Endothelial cell of umbilical vein (primary cell): ENCODE measurements around the gene PARP12. TPM values are rescaled to one million over a fixed set of nuclear protein-coding genes. Genes with fewer than 3 reads are reported as not detected.
A peak's percentile ranks its signal among the peaks of the same experiment; 100 is the strongest.

Experiments used
- BruUV-seq: library from RNA; stranded (reverse); fragments of 400-500 nt; replicated peaks from 2 replicates; lab custom pipeline; 2021; lab: Mats Ljungman, UMichigan
- CTCF ChIA-PET: fragments of 300-600, 350-600 bp; sonication (Branson Sonifier 250); formaldehyde crosslinking; loops from one replicate; lab custom pipeline; 2021; ENCODE audit warnings: antibody characterized with exemption, inconsistent platforms; lab: Charles Lee
- POLR2A ChIA-PET: fragments of 300-600, 350-600 bp; sonication (Branson Sonifier 250); formaldehyde crosslinking; loops from one replicate; lab custom pipeline; 2021; ENCODE audit warnings: antibody characterized with exemption, inconsistent platforms; lab: Charles Lee
- DNase-seq: peaks from one replicate; pipeline ENCODE4 v3.0.0-alpha.2; 2011; ENCODE audit warnings: low read depth, low spot score
- FAIRE-seq: peaks from 2 replicates; lab custom pipeline; 2011; peaks lifted over from hg19 to GRCh38; lab: Jason Lieb, UNC
- H2AFZ ChIP-seq: 2 replicates; pipeline ENCODE4 v1.6.0; 2012; ENCODE audit warnings: low read depth, low read length, control low read depth, inconsistent platforms
- H3K27ac ChIP-seq: 2 replicates; pipeline ENCODE4 v1.5.1; 2011; ENCODE audit warnings: low read depth, mild to moderate bottlenecking, control low read depth, low read length, moderate library complexity; ENCODE audit not compliant: insufficient read depth
- H3K27me3 ChIP-seq, 2 experiments: 2 replicates each; pipeline versions ENCODE4 v1.6.0 to v1.6.1; 2011; ENCODE audit warnings: low read length in 2 of 2, mixed read lengths in 1 of 2; ENCODE audit not compliant: control insufficient read depth in 2 of 2, insufficient read depth in 2 of 2
- H3K36me3 ChIP-seq, 2 experiments: 2 replicates in 1 of 2; 3 replicates in 1 of 2; pipeline ENCODE4 v1.5.1; 2011; ENCODE audit warnings: low read length in 2 of 2, mild to moderate bottlenecking in 1 of 2, moderate library complexity in 1 of 2; ENCODE audit not compliant: control insufficient read depth in 2 of 2, insufficient read depth in 2 of 2; ENCODE audit errors: extremely low read depth in 1 of 2
- H3K4me1 ChIP-seq: 3 replicates; pipeline ENCODE4 v1.5.1; 2011; ENCODE audit warnings: mild to moderate bottlenecking, low read length; ENCODE audit not compliant: control insufficient read depth, insufficient read depth; ENCODE audit errors: extremely low read depth
- H3K4me2 ChIP-seq: 2 replicates; pipeline ENCODE4 v1.6.1; 2011; ENCODE audit warnings: low read length, control low read depth, mixed read lengths; ENCODE audit not compliant: insufficient read depth
- H3K4me3 ChIP-seq, 3 experiments: fragments of 200-600 bp in 1 of 3; sonication (generic), shearing (Covaris generic) in 1 of 3; replicated peaks in 1 of 3; 2 replicates each; pipeline ENCODE4 v1.5.1; 2011 to 2016; ENCODE audit warnings: control low read depth in 3 of 3, low read length in 3 of 3, mild to moderate bottlenecking in 2 of 3, inconsistent platforms in 1 of 3, low read depth in 1 of 3, moderate library complexity in 1 of 3; ENCODE audit not compliant: insufficient read depth in 1 of 3
- H3K79me2 ChIP-seq: 2 replicates; pipeline ENCODE4 v1.6.0; 2012; ENCODE audit warnings: low read length, inconsistent platforms; ENCODE audit not compliant: control insufficient read depth, insufficient read depth
- H3K9ac ChIP-seq: replicated peaks from 2 replicates; pipeline ENCODE3; 2011; ENCODE audit warnings: low read length, control low read depth; ENCODE audit not compliant: insufficient read depth; ENCODE audit errors: extremely low read depth
- H3K9me1 ChIP-seq: replicated peaks from 3 replicates; pipeline ENCODE4 v1.6.0; 2011; ENCODE audit warnings: mild to moderate bottlenecking, low read length; ENCODE audit not compliant: control insufficient read depth, insufficient read depth; ENCODE audit errors: extremely low read depth
- H3K9me3 ChIP-seq: replicated peaks from 2 replicates; pipeline ENCODE4 v1.5.1; 2012; ENCODE audit warnings: low read length, inconsistent platforms; ENCODE audit not compliant: control insufficient read depth, insufficient read depth
- H4K20me1 ChIP-seq: replicated peaks from 2 replicates; pipeline ENCODE3; 2011; ENCODE audit warnings: mild to moderate bottlenecking, low read length; ENCODE audit not compliant: control insufficient read depth, insufficient read depth; ENCODE audit errors: extremely low read depth
- EZH2 ChIP-seq: IDR thresholded peaks from 2 replicates; pipeline ENCODE4 v1.6.1; 2012; ENCODE audit warnings: borderline replicate concordance, low read depth, mild to moderate bottlenecking, moderate library complexity, low read length, inconsistent platforms; ENCODE audit not compliant: severe bottlenecking
- FOS ChIP-seq: IDR thresholded peaks from 2 replicates; pipeline ENCODE4 v1.6.1; 2011; ENCODE audit warnings: mild to moderate bottlenecking, low read length, moderate library complexity, borderline replicate concordance; ENCODE audit not compliant: insufficient read depth
- GATA2 ChIP-seq: IDR thresholded peaks from 2 replicates; pipeline ENCODE4 v1.7.0; 2011; ENCODE audit warnings: low read depth, mild to moderate bottlenecking, moderate library complexity, mixed read lengths, low read length; ENCODE audit not compliant: insufficient read length, insufficient read depth
- JUN ChIP-seq: IDR thresholded peaks from 2 replicates; pipeline ENCODE4 v1.6.1; 2011; ENCODE audit warnings: borderline replicate concordance, low read depth; ENCODE audit not compliant: insufficient read length, insufficient read depth
- MYC ChIP-seq: IDR thresholded peaks from one replicate; pipeline ENCODE4 v1.6.1; 2011; ENCODE audit warnings: mild to moderate bottlenecking, low read depth, low read length
- POLR2A ChIP-seq: IDR thresholded peaks from 2 replicates; pipeline ENCODE4 v1.6.1; 2012; ENCODE audit warnings: low read depth, mild to moderate bottlenecking, control low read depth, low read length
- POLR2AphosphoS5 ChIP-seq: IDR thresholded peaks from 2 replicates; pipeline ENCODE4 v1.6.1; 2012; ENCODE audit warnings: low read depth, mild to moderate bottlenecking, control low read depth, low read length, moderate library complexity; ENCODE audit not compliant: insufficient read depth
- dilution Hi-C: fragments of 300-500 bp; cut with MboI; formaldehyde crosslinking; loops from one replicate; pipeline ENCODE4 v1.15.0; 2019; ENCODE audit warnings: low sequenced_read_pairs; ENCODE audit not compliant: extremely low pct_ligation_motif_present
- intact Hi-C: fragments of 100-400 bp; cut with micrococcal nuclease; formaldehyde crosslinking; loops from one replicate; pipeline ENCODE4 v1.10.0; 2022
- polyA plus RNA-seq, 4 experiments: library from polyadenylated mRNA; depleted of rRNA in 3 of 4; stranded (reverse) in 3 of 4; unstranded in 1 of 4; fragments of >200 nt; gene quantifications; 2 replicates each; pipeline versions ENCODE4 v1.2.1 to v1.2.3, GENCODE V29; 2011 to 2012; ENCODE audit warnings: missing spikeins in 1 of 4
- total RNA-seq: library from RNA; stranded (reverse); gene quantifications from 2 replicates; pipeline ENCODE4 v1.2.3, GENCODE V29; 2021
- TF ChIP-seq, protein P1 (sequence below), 2 donors: IDR thresholded peaks; 1 replicate in 1 of 2; 2 replicates in 1 of 2; pipeline ENCODE4 v1.5.1; 2011; ENCODE audit warnings: low read length in 2 of 2, mild to moderate bottlenecking in 2 of 2, moderate library complexity in 2 of 2, control low read depth in 1 of 2, inconsistent platforms in 1 of 2, low read depth in 1 of 2; ENCODE audit not compliant: insufficient read depth in 1 of 2; ENCODE audit errors: extremely low read depth in 1 of 2
- TF ChIP-seq, protein P2 (sequence below): IDR thresholded peaks from 2 replicates; pipeline ENCODE4 v1.6.1; 2011; ENCODE audit not compliant: insufficient read depth, insufficient read length

Gene PARP12
- total and polyA plus RNA-seq, 2 donors (not counting 3 experiments of a cell fraction or from before 2014, with no cell fraction given): 65.4 to 83.2 TPM

GRCh38 chr7:140022582-140023211 lies 40.1 kb downstream of the PARP12 start:
- dilution Hi-C loops: loop anchor here (25.0 kb wide), 1 partner anchor 410 kb away; no protein-coding TSS in a partner anchor
- Histone ChIP-seq H2AFZ (no peak overlapping the region), H3K27me3 (no peaks in the 10 kb centered on the region), H3K36me3 (peaks cover 10 to 22% of the 10 kb centered on the region in 2 experiments), H3K4me3 (no peak overlapping the region), H3K9me3 (no peaks in the 10 kb centered on the region), H3K4me2 (no peak overlapping the region), H3K9ac (no peak overlapping the region), H3K79me2 (no peaks in the 10 kb centered on the region), H3K4me1 (peaks cover 8% of the 10 kb centered on the region), H3K27ac (no peak overlapping the region), H4K20me1 (no peaks in the 10 kb centered on the region), H3K9me1 (no peaks in the 10 kb centered on the region)
- CTCF ChIA-PET: interaction anchor here (1.0 to 1.5 kb wide), 2 partner anchors 12 to 377 kb away, joined by 3 to 5 read pairs; no protein-coding TSS in a partner anchor
- POLR2A ChIA-PET: no interaction called here
- FAIRE-seq: peak; percentile 87
- TF ChIP-seq POLR2A: no peak
- no peak for TF ChIP-seq MYC
- DNase-seq: peak; percentile 74
- intact Hi-C loops: no loop called here
- BruUV-seq: no TSS peak

DNA sequence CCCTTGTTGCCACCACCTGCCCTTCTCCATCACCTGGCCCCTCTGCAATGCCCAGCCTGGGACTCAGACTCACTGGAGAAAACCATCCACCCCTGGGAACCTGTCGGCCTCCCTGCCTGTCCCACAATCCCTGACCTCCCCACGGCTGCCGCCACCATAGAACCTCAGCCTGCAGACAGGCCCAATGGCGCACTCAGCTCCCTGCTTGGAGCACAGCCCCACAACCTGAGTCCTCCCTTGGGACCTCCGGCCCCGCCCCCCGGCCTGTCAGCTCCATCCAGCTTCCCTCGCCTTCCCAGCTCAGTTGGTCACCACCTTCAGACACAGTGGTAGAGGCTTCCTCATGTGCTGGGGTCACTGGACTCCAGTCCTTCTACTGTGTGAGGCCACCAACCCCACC lies 41.1 kb downstream of the PARP12 start:
- Histone ChIP-seq H2AFZ (no peak overlapping the region), H3K27ac (no peak overlapping the region), H4K20me1 (no peaks in the 10 kb centered on the region), H3K79me2 (no peaks in the 10 kb centered on the region), H3K4me3 (no peak overlapping the region), H3K4me2 (no peak overlapping the region), H3K9ac (no peak overlapping the region), H3K36me3 (peaks cover 10 to 14% of the 10 kb centered on the region in 2 experiments), H3K4me1 (peaks cover 8% of the 10 kb centered on the region), H3K9me1 (no peaks in the 10 kb centered on the region), H3K27me3 (no peaks in the 10 kb centered on the region), H3K9me3 (no peaks in the 10 kb centered on the region)
- BruUV-seq: no TSS peak
- intact Hi-C loops (no loop called here), dilution Hi-C loops (loop anchor here (25.0 kb wide), 1 partner anchor 409 kb away; no protein-coding TSS in a partner anchor)
- ChIA-PET POLR2A (no interaction called here), CTCF (interaction anchor here (1.5 kb wide), 1 partner anchor 11 kb away, joined by 5 read pairs; no protein-coding TSS in a partner anchor)
- no peak for DNase-seq
- TF ChIP-seq FOS (no peak), POLR2A (no peak), MYC (no peak), GATA2 (no peak), EZH2 (no peak), POLR2AphosphoS5 (no peak), JUN (no peak)
- TF ChIP-seq, protein P1, sequence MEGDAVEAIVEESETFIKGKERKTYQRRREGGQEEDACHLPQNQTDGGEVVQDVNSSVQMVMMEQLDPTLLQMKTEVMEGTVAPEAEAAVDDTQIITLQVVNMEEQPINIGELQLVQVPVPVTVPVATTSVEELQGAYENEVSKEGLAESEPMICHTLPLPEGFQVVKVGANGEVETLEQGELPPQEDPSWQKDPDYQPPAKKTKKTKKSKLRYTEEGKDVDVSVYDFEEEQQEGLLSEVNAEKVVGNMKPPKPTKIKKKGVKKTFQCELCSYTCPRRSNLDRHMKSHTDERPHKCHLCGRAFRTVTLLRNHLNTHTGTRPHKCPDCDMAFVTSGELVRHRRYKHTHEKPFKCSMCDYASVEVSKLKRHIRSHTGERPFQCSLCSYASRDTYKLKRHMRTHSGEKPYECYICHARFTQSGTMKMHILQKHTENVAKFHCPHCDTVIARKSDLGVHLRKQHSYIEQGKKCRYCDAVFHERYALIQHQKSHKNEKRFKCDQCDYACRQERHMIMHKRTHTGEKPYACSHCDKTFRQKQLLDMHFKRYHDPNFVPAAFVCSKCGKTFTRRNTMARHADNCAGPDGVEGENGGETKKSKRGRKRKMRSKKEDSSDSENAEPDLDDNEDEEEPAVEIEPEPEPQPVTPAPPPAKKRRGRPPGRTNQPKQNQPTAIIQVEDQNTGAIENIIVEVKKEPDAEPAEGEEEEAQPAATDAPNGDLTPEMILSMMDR (IDR thresholded peaks at IDR 0.05; ENCODE audit: extremely low read depth in 1 of 2, insufficient read depth in 1 of 2, low read depth in 1 of 2, low read length in 2 of 2): no peak
- TF ChIP-seq, protein P2, sequence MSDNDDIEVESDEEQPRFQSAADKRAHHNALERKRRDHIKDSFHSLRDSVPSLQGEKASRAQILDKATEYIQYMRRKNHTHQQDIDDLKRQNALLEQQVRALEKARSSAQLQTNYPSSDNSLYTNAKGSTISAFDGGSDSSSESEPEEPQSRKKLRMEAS: no peak
- no peak for FAIRE-seq
